SJSA1 (cell line): Measurements from ENCODE around the gene PDGFC. TPM values are rescaled to one million over a fixed set of nuclear protein-coding genes. Genes with fewer than 3 reads are reported as not detected.

Experiments used
- DNase-seq, 2 experiments: peaks; one replicate each; pipeline ENCODE4 v3.0.0-alpha.2; 2015 to 2020; ENCODE audit warnings: low spot score in 2 of 2, low read depth in 1 of 2
- H3K27ac ChIP-seq: fragments of 250-450 bp; sonication (Bioruptor Pico); 2 replicates; pipeline ENCODE4 v1.5.1; 2020; ENCODE audit warnings: mild to moderate bottlenecking, moderate library complexity
- H3K27me3 ChIP-seq: fragments of 250-450 bp; sonication (Bioruptor Pico); replicated peaks from 2 replicates; pipeline ENCODE4 v1.5.1; 2020; ENCODE audit warnings: mild to moderate bottlenecking, moderate library complexity
- H3K36me3 ChIP-seq: fragments of 250-450 bp; sonication (Bioruptor Pico); 2 replicates; pipeline ENCODE4 v1.5.1; 2020; ENCODE audit warnings: mild to moderate bottlenecking
- H3K4me1 ChIP-seq: fragments of 250-450 bp; sonication (Bioruptor Pico); replicated peaks from 2 replicates; pipeline ENCODE4 v1.6.1; 2021; ENCODE audit warnings: mild to moderate bottlenecking
- H3K4me3 ChIP-seq: fragments of 250-450 bp; sonication (Bioruptor Pico); 2 replicates; pipeline ENCODE4 v1.5.1; 2020; ENCODE audit warnings: mild to moderate bottlenecking
- H3K9me3 ChIP-seq: fragments of 250-450 bp; sonication (Bioruptor Pico); replicated peaks from 2 replicates; pipeline ENCODE4 v1.5.1; 2020; ENCODE audit warnings: mild to moderate bottlenecking
- total RNA-seq: library from RNA; depleted of rRNA; stranded (reverse); fragments of >200 nt; shearing (Covaris generic); gene quantifications from 2 replicates; pipeline ENCODE4 v1.2.3, GENCODE V29; 2014

Gene PDGFC
- total RNA-seq, 1 experiment from 2014 or later: 63.0 TPM

GRCh38 chr4:156953951-156954350, 17.6 kb downstream of the PDGFC start:
- Histone ChIP-seq H3K27ac (no peak overlapping the region), H3K4me3 (no peak overlapping the region), H3K9me3 (no peaks in the 10 kb centered on the region), H3K27me3 (no peaks in the 10 kb centered on the region), H3K36me3 (no peaks in the 10 kb centered on the region; the same call in 1 of the 2 replicates), H3K4me1 (peaks cover 58% of the 10 kb centered on the region)
- DNase-seq: no peak

- DNase-seq: no peak
- no peaks in the 10 kb centered on the region for H3K9me3 ChIP-seq
- no peaks in the 10 kb centered on the region; the same call in 1 of the 2 replicates for H3K36me3 ChIP-seq
- H3K27me3 ChIP-seq: no peaks in the 10 kb centered on the region
- H3K27ac ChIP-seq: no peak overlapping the region
- peaks cover 59% of the 10 kb centered on the region for H3K4me1 ChIP-seq
- H3K4me3 ChIP-seq: no peak overlapping the region
These were observed 18.6 kb downstream of the PDGFC start for GRCh38 chr4:156953001-156953400.

- peaks cover 60% of the 10 kb centered on the region for H3K4me1 ChIP-seq
- no peaks in the 10 kb centered on the region for H3K27me3 ChIP-seq
- no peaks in the 10 kb centered on the region; the same call in 1 of the 2 replicates for H3K36me3 ChIP-seq
- no peak overlapping the region for H3K4me3 ChIP-seq
- no peak overlapping the region; the same call in 1 of the 2 replicates for H3K27ac ChIP-seq
- no peaks in the 10 kb centered on the region for H3K9me3 ChIP-seq
- DNase-seq: no peak
These were observed 19.4 kb downstream of the PDGFC start for GRCh38 chr4:156952078-156952759.

GRCh38 chr4:156950948-156951347, 20.7 kb downstream of the PDGFC start:
- H3K4me1 ChIP-seq: peaks cover 72% of the 10 kb centered on the region
- H3K4me3 ChIP-seq: no peak overlapping the region
- peak overlapping the region; percentile 76; the same call in 1 of the 2 replicates for H3K27ac ChIP-seq
- no peak for DNase-seq
- no peaks in the 10 kb centered on the region for H3K27me3 ChIP-seq
- H3K36me3 ChIP-seq: no peaks in the 10 kb centered on the region
- H3K9me3 ChIP-seq: no peaks in the 10 kb centered on the region

- Histone ChIP-seq H3K9me3 (no peaks in the 10 kb centered on the region), H3K27me3 (no peaks in the 10 kb centered on the region), H3K4me1 (peaks cover 79% of the 10 kb centered on the region), H3K4me3 (no peak overlapping the region), H3K27ac (peak overlapping the region; percentile 76), H3K36me3 (no peaks in the 10 kb centered on the region)
- no peak for DNase-seq
These were observed 21.5 kb downstream of the PDGFC start for GRCh38 chr4:156950090-156950489.

- no peaks in the 10 kb centered on the region for H3K9me3 ChIP-seq
- peaks cover 82% of the 10 kb centered on the region for H3K4me1 ChIP-seq
- H3K27me3 ChIP-seq: no peaks in the 10 kb centered on the region
- no peak overlapping the region for H3K4me3 ChIP-seq
- DNase-seq: peak in 1 of 2 experiments; percentile 79
- H3K27ac ChIP-seq: peak overlapping the region; percentile 76
- no peaks in the 10 kb centered on the region for H3K36me3 ChIP-seq
These were observed 22.2 kb downstream of the PDGFC start for GRCh38 chr4:156949373-156949814.

- no peak for DNase-seq
- no peaks in the 10 kb centered on the region for H3K27me3 ChIP-seq
- no peaks in the 10 kb centered on the region for H3K36me3 ChIP-seq
- H3K4me3 ChIP-seq: no peak overlapping the region
- H3K4me1 ChIP-seq: peaks cover 89% of the 10 kb centered on the region
- no peaks in the 10 kb centered on the region for H3K9me3 ChIP-seq
- peak overlapping the region; percentile 76 for H3K27ac ChIP-seq
These were observed 22.9 kb downstream of the PDGFC start for GRCh38 chr4:156948738-156949137.

- DNase-seq: no peak
- no peak overlapping the region for H3K27ac ChIP-seq
- H3K4me1 ChIP-seq: peaks cover 94% of the 10 kb centered on the region
- no peaks in the 10 kb centered on the region for H3K27me3 ChIP-seq
- H3K9me3 ChIP-seq: no peaks in the 10 kb centered on the region
- no peaks in the 10 kb centered on the region for H3K36me3 ChIP-seq
- H3K4me3 ChIP-seq: no peak overlapping the region
These were observed 23.5 kb downstream of the PDGFC start for GRCh38 chr4:156948133-156948532.

- peak overlapping the region; percentile 77 for H3K27ac ChIP-seq
- peak; percentile 88 to 89 for DNase-seq
- H3K4me1 ChIP-seq: peaks cover 89% of the 10 kb centered on the region
- no peaks in the 10 kb centered on the region for H3K36me3 ChIP-seq
- no peak overlapping the region for H3K4me3 ChIP-seq
- H3K27me3 ChIP-seq: no peaks in the 10 kb centered on the region
- H3K9me3 ChIP-seq: no peaks in the 10 kb centered on the region
These were observed 24.8 kb downstream of the PDGFC start for GRCh38 chr4:156946516-156947424.

- DNase-seq: no peak
- no peak overlapping the region for H3K4me3 ChIP-seq
- peaks cover 86% of the 10 kb centered on the region for H3K4me1 ChIP-seq
- H3K27me3 ChIP-seq: no peaks in the 10 kb centered on the region
- H3K9me3 ChIP-seq: no peaks in the 10 kb centered on the region
- no peaks in the 10 kb centered on the region for H3K36me3 ChIP-seq
- H3K27ac ChIP-seq: peak overlapping the region; percentile 77
These were observed 26.1 kb downstream of the PDGFC start for GRCh38 chr4:156945532-156945931.

- H3K4me1 ChIP-seq: peaks cover 72% of the 10 kb centered on the region
- H3K36me3 ChIP-seq: no peaks in the 10 kb centered on the region
- no peaks in the 10 kb centered on the region for H3K9me3 ChIP-seq
- no peak overlapping the region for H3K27ac ChIP-seq
- H3K27me3 ChIP-seq: no peaks in the 10 kb centered on the region
- no peak for DNase-seq
- no peak overlapping the region for H3K4me3 ChIP-seq
These were observed 28.6 kb downstream of the PDGFC start for GRCh38 chr4:156942991-156943390.

- Histone ChIP-seq H3K9me3 (no peaks in the 10 kb centered on the region), H3K4me1 (peaks cover 62% of the 10 kb centered on the region), H3K27ac (peak overlapping the region; percentile 84), H3K4me3 (no peak overlapping the region), H3K27me3 (no peaks in the 10 kb centered on the region), H3K36me3 (no peaks in the 10 kb centered on the region)
- peak; percentile 80 to 88 for DNase-seq
These were observed 29.6 kb downstream of the PDGFC start for GRCh38 chr4:156941940-156942548.

GRCh38 chr4:156939801-156940200, 31.8 kb downstream of the PDGFC start:
- Histone ChIP-seq H3K36me3 (no peaks in the 10 kb centered on the region), H3K4me1 (peaks cover 42% of the 10 kb centered on the region), H3K27me3 (no peaks in the 10 kb centered on the region), H3K9me3 (no peaks in the 10 kb centered on the region), H3K4me3 (no peak overlapping the region), H3K27ac (peak overlapping the region; percentile 49)
- DNase-seq: no peak
